Coronary artery (tissue), 2 donors: ENCODE measurements around the gene TRIM28.

Source experiments
- DNase-seq: peaks from one replicate; pipeline ENCODE4 v3.0.0-alpha.2; 2017; ENCODE audit warnings: low spot score
- H3K27ac ChIP-seq, 2 donors: fragments of 200-600 bp; sonication (generic); one replicate each; pipeline ENCODE4 v1.5.1; 2016 to 2019
- H3K4me3 ChIP-seq: fragments of 200-600 bp; sonication (generic); 2 replicates; pipeline ENCODE4 v1.5.1; 2016; ENCODE audit warnings: mild to moderate bottlenecking, moderate library complexity
- CTCF ChIP-seq: fragments of 200-600 bp; sonication (generic); IDR thresholded peaks from one replicate; pipeline ENCODE4 v1.5.1; 2019; ENCODE audit warnings: antibody characterized with exemption

The TRIM28 gene

GRCh38 chr19:58547323-58548312, 3.8 kb downstream of the TRIM28 start:
- H3K27ac ChIP-seq = no peak overlapping the region
- no peak for TF ChIP-seq CTCF
- no peak overlapping the region for H3K4me3 ChIP-seq
- DNase-seq = no peak

DNA sequence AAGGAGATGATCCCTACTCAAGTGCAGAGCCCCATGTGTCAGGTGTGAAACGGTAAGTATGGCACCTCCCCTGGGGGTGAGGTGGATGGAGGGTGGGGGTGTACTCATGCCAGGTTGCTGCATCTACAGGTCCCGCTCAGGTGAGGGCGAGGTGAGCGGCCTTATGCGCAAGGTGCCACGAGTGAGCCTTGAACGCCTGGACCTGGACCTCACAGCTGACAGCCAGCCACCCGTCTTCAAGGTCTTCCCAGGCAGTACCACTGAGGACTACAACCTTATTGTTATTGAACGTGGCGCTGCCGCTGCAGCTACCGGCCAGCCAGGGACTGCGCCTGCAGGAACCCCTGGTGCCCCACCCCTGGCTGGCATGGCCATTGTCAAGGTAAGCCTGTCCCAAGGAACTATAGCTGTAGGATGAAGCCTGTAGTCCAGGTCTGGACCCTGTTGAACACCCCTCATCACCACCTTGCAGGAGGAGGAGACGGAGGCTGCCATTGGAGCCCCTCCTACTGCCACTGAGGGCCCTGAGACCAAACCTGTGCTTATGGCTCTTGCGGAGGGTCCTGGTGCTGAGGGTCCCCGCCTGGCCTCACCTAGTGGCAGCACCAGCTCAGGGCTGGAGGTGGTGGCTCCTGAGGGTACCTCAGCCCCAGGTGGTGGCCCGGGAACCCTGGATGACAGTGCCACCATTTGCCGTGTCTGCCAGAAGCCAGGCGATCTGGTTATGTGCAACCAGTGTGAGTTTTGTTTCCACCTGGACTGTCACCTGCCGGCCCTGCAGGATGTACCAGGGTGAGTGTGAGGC, 5.2 kb downstream of the TRIM28 start:
- H3K4me3 ChIP-seq = no peak overlapping the region
- TF ChIP-seq CTCF = no peak
- no peak for DNase-seq
- no peak overlapping the region for H3K27ac ChIP-seq

GRCh38 chr19:58549664-58550361, 5.9 kb downstream of the TRIM28 start:
- Histone ChIP-seq H3K4me3 (no peak overlapping the region), H3K27ac (no peak overlapping the region)
- DNase-seq = no peak
- no peak for TF ChIP-seq CTCF

DNA sequence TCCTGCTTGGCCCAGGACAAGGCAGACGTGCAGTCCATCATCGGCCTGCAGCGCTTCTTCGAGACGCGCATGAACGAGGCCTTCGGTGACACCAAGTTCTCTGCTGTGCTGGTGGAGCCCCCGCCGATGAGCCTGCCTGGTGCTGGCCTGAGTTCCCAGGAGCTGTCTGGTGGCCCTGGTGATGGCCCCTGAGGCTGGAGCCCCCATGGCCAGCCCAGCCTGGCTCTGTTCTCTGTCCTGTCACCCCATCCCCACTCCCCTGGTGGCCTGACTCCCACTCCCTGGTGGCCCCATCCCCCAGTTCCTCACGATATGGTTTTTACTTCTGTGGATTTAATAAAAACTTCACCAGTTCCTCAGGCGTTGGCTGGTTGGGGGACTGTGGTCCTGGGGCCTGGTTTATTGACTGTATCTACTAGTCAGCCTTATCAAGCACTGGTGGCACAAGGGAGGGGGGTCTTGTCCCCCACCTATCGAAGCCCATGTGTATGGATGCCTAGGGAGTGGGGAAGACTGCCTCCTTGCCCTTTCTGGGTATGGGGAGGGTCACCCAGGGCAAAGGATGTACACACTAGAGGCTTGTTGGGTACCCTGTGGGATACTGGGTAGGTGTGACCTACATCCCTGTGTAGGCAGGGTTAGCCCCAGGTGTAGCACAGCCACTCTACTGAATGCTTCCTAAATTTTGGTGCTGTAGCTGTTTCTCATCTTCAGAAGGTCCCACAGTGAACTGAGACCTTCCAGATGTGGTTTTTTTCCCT, 6.7 kb downstream of the TRIM28 start:
- peak; percentile 70 for DNase-seq
- no peak overlapping the region for H3K27ac ChIP-seq
- TF ChIP-seq CTCF = no peak
- H3K4me3 ChIP-seq = no peak overlapping the region

- no peak overlapping the region for H3K4me3 ChIP-seq
- no peak overlapping the region for H3K27ac ChIP-seq
- no peak for TF ChIP-seq CTCF
- no peak for DNase-seq
Observed at GRCh38 chr19:58551123-58551497, 7.2 kb downstream of the TRIM28 start.
